ENCODE results near the gene MKNK2.

- TF ChIP-seq POLR2A (IDR thresholded peaks at IDR 0.05) = peak; percentile 15 to 56
- peak in 3 of 12 donors; percentile 11 to 29 (median 12) for TF ChIP-seq CTCF (IDR thresholded peaks at IDR 0.05)
Observed at GRCh38 chr19:2061495-2062388, 10.7 kb upstream of the MKNK2 start.
